ENCODE measurements around the gene HNRNPLL.

Gene HNRNPLL

GRCh38 chr2:38533180-38533579 lies 69.5 kb downstream of the HNRNPLL start:
- peak in 11 of 58 donors; percentile 6 to 28 (median 14) for DNase-seq

- DNase-seq: no peak
Measured at GRCh38 chr2:38532366-38532765, 70.4 kb downstream of the HNRNPLL start.

- DNase-seq: no peak
Measured at GRCh38 chr2:38529208-38529607, 73.5 kb downstream of the HNRNPLL start.

- no peak for DNase-seq
Measured at GRCh38 chr2:38528534-38528933, 74.2 kb downstream of the HNRNPLL start.

- peak in 45 of 58 donors; percentile 5 to 73 (median 35) for DNase-seq
Measured at GRCh38 chr2:38528008-38528442, 74.7 kb downstream of the HNRNPLL start.

GRCh38 chr2:38527338-38528007 lies 75.3 kb downstream of the HNRNPLL start:
- no peak for DNase-seq

- DNase-seq: no peak
Measured at GRCh38 chr2:38526195-38526594, 76.5 kb downstream of the HNRNPLL start.

GRCh38 chr2:38524580-38524979 lies 78.1 kb downstream of the HNRNPLL start:
- DNase-seq: no peak

- no peak for DNase-seq
Measured at GRCh38 chr2:38523728-38524437, 78.8 kb downstream of the HNRNPLL start.

- no peak for DNase-seq
Measured at GRCh38 chr2:38522754-38523349, 79.9 kb downstream of the HNRNPLL start.

- DNase-seq: no peak
Measured at GRCh38 chr2:38521835-38522234, 80.9 kb downstream of the HNRNPLL start.

- DNase-seq: no peak
Measured at GRCh38 chr2:38517284-38517683, 85.4 kb downstream of the HNRNPLL start.

- DNase-seq: no peak
Measured at GRCh38 chr2:38516526-38516925, 86.2 kb downstream of the HNRNPLL start.

GRCh38 chr2:38516122-38516521 lies 86.6 kb downstream of the HNRNPLL start:
- DNase-seq: no peak

GRCh38 chr2:38515155-38516074 lies 87.3 kb downstream of the HNRNPLL start:
- peak in 35 of 58 donors; percentile 5 to 86 (median 40) for DNase-seq

- DNase-seq: no peak
Measured at GRCh38 chr2:38514603-38515154, 88.0 kb downstream of the HNRNPLL start.

GRCh38 chr2:38512211-38512610 lies 90.5 kb downstream of the HNRNPLL start:
- no peak for DNase-seq
